Activated naive CD8-positive, alpha-beta T cell treated with anti-CD3 and anti-CD28 coated beads for 36 hours (primary cell): ENCODE results near the gene KIF3A. TPM values are rescaled to one million over a fixed set of nuclear protein-coding genes. Genes with fewer than 3 reads are reported as not detected.

Source experiments
- DNase-seq: peaks from one replicate; pipeline ENCODE4 v3.0.0; 2021
- H3K27ac Mint-ChIP-seq: one replicate; pipeline ENCODE4 v1.8.0; 2022; ENCODE audit warnings: mild to moderate bottlenecking, moderate library complexity, mixed read lengths
- H3K27me3 Mint-ChIP-seq: one replicate; pipeline ENCODE4 v1.8.0; 2022; ENCODE audit warnings: mild to moderate bottlenecking, mixed read lengths
- H3K36me3 Mint-ChIP-seq: one replicate; pipeline ENCODE4 v1.8.0; 2021; ENCODE audit warnings: mild to moderate bottlenecking, mixed read lengths
- H3K4me1 Mint-ChIP-seq: one replicate; pipeline ENCODE4 v1.8.0; 2021; ENCODE audit warnings: mixed read lengths
- H3K4me3 Mint-ChIP-seq: one replicate; pipeline ENCODE4 v1.8.0; 2022; ENCODE audit warnings: mild to moderate bottlenecking, moderate library complexity, mixed read lengths
- H3K9me3 Mint-ChIP-seq: one replicate; pipeline ENCODE4 v1.8.0; 2022; ENCODE audit warnings: mixed read lengths
- total RNA-seq, 2 experiments: library from RNA; stranded (reverse); gene quantifications; one replicate each; pipeline ENCODE4 v1.2.3, GENCODE V29; 2021

KIF3A gene
- total RNA-seq, 2 experiments from 2014 or later = 10.7 to 11.1 TPM

DNA sequence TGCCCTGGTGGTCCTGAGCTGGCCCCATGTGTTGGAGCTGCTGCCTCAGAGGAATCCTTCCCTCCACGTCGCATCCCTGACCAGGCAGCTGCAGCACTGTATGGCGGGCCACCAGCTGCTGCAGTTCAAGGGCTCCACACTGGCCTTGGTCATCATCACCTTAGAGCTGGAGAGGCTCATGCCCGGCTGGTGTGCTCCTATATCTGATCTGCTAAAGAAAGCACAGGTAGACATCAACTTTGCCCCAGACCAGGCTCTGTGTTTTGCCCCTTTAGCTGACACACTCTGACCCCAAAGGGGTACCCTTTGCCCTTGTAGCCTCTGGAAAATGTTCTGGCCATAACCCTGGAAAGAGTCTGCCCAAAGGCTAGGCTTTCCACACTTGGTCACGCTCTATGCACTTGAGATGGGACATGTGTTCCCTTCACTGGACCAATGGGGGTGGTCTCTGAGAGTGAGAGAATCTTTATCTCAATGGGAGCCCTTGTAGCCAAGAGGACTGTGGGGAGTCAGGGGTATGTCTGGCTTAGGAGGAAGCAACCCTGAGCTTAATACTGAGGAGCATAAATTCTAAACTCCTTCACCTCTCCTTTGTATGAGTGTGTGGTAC is 14.7 kb upstream of the KIF3A start:
- peaks cover 42% of the 10 kb centered on the region for H3K4me1 Mint-ChIP-seq
- H3K27ac Mint-ChIP-seq = peak overlapping the region; percentile 83
- H3K4me3 Mint-ChIP-seq = no peak overlapping the region
- H3K27me3 Mint-ChIP-seq = no peaks in the 10 kb centered on the region
- H3K9me3 Mint-ChIP-seq = no peaks in the 10 kb centered on the region
- DNase-seq = no peak
- H3K36me3 Mint-ChIP-seq = peaks cover 28% of the 10 kb centered on the region

DNA sequence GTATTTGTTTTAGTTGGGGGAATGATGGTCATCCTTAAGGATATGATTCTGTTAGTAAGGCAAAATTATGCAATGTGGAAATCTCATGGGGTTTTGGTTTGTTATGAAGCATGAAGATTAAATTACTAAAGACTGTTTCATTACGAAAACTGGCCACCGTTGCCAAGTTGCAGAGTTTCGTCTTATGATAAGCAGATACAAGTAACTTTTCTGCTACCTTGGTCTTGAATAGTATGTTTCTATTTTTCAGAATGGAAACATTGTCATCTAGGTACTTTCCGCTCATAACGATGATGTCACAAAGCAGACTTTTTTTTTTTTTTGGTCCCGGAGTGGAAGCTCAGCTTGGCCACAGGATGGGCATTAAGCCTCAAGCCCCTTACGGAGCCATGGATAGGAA is 14.1 kb upstream of the KIF3A start:
- Mint-ChIP-seq H3K27ac (peak overlapping the region; percentile 83), H3K4me1 (peaks cover 42% of the 10 kb centered on the region), H3K36me3 (peaks cover 28% of the 10 kb centered on the region), H3K4me3 (no peak overlapping the region), H3K9me3 (no peaks in the 10 kb centered on the region), H3K27me3 (no peaks in the 10 kb centered on the region)
- DNase-seq = peak; percentile 25

DNA sequence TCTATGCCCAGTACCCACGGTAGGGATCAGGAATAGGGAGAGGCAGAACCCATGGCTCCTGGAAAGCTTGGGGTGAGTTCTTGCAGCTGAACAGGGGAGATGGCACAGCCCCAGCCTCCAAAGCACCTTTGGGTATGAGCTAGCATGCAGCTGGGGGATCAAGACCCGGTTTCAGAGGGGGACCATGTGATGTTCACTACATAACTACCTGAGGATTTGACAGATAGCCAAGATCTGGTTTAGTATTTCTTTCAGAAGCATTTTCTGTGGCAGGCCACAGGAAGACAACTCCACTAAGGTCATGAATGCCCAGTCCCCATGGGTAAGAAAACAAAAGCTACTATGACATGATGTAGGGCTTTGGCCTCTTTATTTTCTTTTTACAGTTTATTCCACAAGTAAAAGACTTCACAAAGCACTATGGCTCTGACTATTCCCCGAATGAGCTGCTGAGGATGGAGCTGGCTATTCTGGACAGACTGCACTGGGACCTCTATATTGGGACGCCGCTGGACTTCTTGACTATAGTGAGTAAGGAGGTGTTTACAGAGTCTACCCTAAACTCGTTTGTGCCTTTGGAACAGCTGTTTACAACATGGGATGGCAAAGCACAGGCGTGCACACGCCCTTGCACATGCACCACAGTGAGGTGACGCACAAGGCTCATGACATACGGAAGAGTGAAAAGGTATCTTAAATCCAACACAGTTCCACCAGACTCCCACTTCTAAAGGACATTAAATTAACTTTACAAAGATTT is 13.3 kb upstream of the KIF3A start:
- peaks cover under 1% of the 10 kb centered on the region for H3K27me3 Mint-ChIP-seq
- peaks cover 45% of the 10 kb centered on the region for H3K4me1 Mint-ChIP-seq
- H3K9me3 Mint-ChIP-seq = no peaks in the 10 kb centered on the region
- peaks cover 28% of the 10 kb centered on the region for H3K36me3 Mint-ChIP-seq
- peak overlapping the region; percentile 83 for H3K27ac Mint-ChIP-seq
- H3K4me3 Mint-ChIP-seq = peak overlapping the region; percentile 33
- DNase-seq = no peak

DNA sequence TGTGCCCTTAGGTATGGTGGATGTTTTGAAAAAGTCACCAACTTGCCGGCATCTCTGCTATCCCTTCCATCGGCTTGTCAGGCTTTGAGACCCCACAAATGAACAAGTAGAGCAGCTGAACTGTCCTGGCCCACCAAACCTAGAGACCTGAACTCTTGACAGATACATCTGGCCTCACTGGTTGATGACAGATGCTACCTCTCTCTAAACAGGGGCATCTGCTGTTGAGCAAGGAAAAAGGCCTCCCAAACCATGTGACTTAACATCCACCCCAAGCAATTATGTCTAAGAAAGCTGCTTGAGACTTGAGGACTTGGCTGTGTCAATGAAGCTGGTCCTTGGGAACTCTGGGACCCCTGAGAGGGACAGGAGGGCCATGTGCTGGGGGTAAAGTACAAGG is 12.2 kb upstream of the KIF3A start:
- Mint-ChIP-seq H3K4me3 (no peak overlapping the region), H3K4me1 (peaks cover 38% of the 10 kb centered on the region), H3K27ac (no peak overlapping the region), H3K36me3 (peaks cover 25% of the 10 kb centered on the region), H3K9me3 (no peaks in the 10 kb centered on the region), H3K27me3 (peaks cover 9% of the 10 kb centered on the region)
- DNase-seq = no peak

DNA sequence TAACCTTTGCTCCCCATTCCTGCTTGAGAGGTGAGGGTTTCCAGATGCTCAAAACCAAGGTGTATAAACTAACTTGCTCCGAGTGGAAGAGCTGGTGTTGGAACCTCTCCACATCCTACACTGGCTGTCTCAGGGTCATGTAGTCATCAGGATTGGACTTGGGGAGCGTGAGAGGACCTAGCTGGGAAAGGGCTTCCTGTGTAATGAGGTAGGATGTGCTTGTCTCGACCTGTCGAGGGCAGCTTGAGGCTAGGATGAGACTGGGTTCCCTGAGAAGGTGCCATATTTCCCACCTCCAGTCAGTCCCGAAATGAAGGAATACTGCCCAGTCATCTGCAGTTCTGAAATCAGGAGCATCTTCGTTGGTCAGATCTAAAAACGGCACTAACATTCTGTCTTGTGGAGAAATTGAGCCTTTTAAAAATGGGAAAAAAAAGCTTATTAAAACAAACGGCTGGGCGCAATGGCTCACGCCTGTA is 11.2 kb upstream of the KIF3A start:
- H3K27ac Mint-ChIP-seq = peak overlapping the region; percentile 49
- no peak for DNase-seq
- H3K4me1 Mint-ChIP-seq = peaks cover 35% of the 10 kb centered on the region
- H3K4me3 Mint-ChIP-seq = peak overlapping the region; percentile 11
- H3K9me3 Mint-ChIP-seq = no peaks in the 10 kb centered on the region
- H3K36me3 Mint-ChIP-seq = peaks cover 25% of the 10 kb centered on the region
- H3K27me3 Mint-ChIP-seq = peaks cover 9% of the 10 kb centered on the region

DNA sequence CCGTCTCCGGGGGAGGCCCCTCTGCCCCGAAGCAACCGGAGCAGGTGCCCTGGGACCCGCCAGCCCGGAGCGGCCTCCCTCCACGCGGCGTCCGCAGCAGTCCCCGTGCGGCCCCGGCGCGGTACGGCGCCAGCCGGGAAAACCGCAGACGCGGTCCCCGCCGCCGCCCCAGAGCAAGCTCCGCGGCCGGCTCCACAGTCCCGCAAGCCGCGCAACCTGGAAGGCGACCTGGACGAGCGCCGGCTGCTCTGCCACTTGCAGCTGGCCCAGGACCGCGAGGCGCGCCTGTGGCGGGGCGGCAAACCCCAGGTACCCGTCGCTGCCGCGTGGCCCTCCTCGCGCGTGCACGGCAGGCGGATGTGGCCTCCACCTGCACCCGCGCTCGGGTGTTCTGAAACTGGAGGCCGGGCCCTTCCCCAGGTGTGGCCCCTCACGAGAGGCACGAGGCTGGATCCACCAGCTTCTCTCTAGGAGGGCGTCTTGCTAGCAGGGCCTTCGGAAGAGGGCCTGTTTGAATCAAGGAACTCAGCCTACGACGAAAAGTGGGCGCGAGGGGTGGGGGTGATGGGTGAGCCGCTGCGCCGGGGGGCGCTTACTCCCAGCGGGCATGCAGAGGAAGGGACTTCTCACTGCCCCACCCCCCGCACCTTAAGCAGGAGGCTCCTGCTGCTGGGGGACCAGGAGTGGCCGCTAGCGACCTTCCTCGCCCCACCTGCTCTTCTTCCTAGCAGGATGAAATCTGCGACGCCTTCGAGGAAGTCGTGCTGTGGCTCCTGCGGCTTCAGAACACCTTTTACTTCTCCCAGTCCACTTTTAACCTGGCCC is 10.5 kb upstream of the KIF3A start:
- no peaks in the 10 kb centered on the region for H3K9me3 Mint-ChIP-seq
- H3K27me3 Mint-ChIP-seq = peaks cover 13% of the 10 kb centered on the region

DNA sequence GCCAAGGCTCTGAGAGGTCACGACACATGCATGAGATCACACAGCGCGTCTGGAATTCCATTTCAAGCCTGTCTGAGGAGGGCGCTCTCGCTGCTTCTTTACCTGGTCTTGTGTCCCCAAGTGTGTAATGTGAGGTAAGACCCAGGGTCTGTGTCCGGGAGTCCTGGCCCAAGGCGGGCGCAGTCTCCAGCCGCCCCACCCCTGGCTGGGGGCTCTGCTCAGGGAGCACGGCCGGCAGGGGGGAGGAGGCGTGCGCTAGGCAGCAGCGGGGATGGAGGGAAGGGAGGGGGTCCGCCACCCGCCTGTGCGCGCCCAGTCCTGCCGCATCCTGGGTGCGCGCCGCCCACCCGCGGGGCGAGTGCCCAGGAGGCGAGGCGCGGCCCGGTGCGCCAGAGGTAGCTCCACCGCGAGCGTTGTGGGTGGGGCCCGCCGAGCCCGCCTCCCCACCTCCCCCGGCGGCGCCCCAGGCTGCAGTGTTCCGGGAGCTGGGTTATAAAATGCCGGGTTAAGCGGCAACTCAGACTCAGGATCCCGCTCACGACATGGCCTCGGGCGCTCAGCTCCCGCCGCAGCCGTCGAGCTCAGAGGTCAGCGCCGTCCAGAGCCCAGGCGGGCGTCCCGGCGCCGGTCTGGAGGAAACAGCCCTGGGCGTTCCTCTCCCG is 9.7 kb upstream of the KIF3A start, which contains the start of gene CCNI2:
CCNI2 (plus strand) TSS at position 473 of the 662 bp plus-strand sequence; CDS start at position 543, 70 bp downstream.
- peak within 1 kb of the TSS; percentile 72 for H3K4me3 Mint-ChIP-seq
- DNase-seq = peak; percentile 75
- H3K36me3 Mint-ChIP-seq = peaks cover 17% of the 10 kb centered on the region
- H3K27ac Mint-ChIP-seq = peak within 1 kb of the TSS; percentile 62
- no peaks in the 10 kb centered on the region for H3K9me3 Mint-ChIP-seq
- peaks cover 14% of the 10 kb centered on the region for H3K27me3 Mint-ChIP-seq
- H3K4me1 Mint-ChIP-seq = peaks cover 31% of the 10 kb centered on the region

More for the DNA sequence above, 10.5 kb upstream of the KIF3A start:
- Mint-ChIP-seq H3K4me1 (peaks cover 31% of the 10 kb centered on the region), H3K27ac (peak overlapping the region; percentile 49), H3K4me3 (peak overlapping the region; percentile 34), H3K36me3 (peaks cover 24% of the 10 kb centered on the region)
- peak; percentile 63 for DNase-seq

DNA sequence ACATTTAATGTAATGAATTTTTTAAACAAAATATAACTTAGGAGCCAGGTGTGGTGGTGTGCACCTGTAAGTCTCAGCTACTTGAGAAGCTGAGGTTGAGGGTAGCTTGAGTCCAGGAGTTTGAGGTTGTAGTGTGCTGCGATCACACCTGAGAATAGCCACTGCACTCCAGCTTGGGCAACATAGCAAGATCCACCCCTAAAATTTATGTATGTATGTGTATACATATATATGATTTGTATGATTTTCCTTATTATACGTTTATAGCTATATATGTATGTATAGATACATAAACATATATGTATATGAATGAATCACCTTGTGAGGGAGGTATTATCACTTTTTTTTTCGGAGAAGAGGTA is 9.2 kb upstream of the KIF3A start:
- peaks cover 14% of the 10 kb centered on the region for H3K27me3 Mint-ChIP-seq
- peaks cover 27% of the 10 kb centered on the region for H3K4me1 Mint-ChIP-seq
- peaks cover 11% of the 10 kb centered on the region for H3K36me3 Mint-ChIP-seq
- no peaks in the 10 kb centered on the region for H3K9me3 Mint-ChIP-seq
- DNase-seq = no peak
- H3K4me3 Mint-ChIP-seq = peak overlapping the region; percentile 72
- H3K27ac Mint-ChIP-seq = peak overlapping the region; percentile 62

DNA sequence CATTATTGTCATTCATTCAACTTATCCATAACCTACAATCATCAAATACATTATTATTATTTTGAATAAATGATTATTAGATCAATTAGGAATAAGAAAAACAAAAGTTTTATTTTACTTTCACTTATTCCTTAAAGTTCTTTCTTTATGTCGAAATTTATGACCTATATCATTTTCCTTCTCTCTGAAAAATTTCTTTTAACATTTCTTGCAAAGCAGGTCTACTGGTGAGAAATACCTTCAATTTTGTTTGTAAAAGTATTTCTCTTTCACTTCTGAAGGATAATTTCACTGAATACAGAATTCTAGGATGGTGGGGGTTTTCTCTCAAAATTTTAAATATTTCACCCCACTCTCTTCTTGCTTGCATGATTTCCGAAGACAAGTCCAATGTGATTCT is 7.3 kb upstream of the KIF3A start:
- peaks cover 8% of the 10 kb centered on the region for H3K4me1 Mint-ChIP-seq
- no peaks in the 10 kb centered on the region for H3K9me3 Mint-ChIP-seq
- H3K27me3 Mint-ChIP-seq = peaks cover 15% of the 10 kb centered on the region
- peaks cover 3% of the 10 kb centered on the region for H3K36me3 Mint-ChIP-seq
- no peak overlapping the region for H3K4me3 Mint-ChIP-seq
- DNase-seq = no peak
- no peak overlapping the region for H3K27ac Mint-ChIP-seq

DNA sequence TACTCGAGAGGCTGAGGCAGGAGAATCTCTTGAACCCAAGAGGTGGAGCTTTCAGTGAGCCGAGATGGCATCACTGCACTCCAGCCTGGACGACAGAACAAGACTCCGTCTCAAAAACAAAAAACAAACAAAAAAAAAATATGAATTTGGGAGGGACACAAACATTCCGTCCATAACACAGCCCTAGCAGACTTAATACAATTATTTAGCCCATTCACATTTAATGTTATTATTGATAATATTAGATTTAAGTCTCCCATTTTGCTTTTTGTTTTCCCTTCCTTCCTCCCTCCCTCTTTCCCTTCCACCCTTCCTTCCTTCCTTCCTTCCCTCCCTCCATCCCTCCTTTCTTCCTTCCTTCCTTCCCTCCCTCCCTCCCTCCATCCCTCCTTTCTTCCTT is 5.3 kb upstream of the KIF3A start:
- Mint-ChIP-seq H3K9me3 (no peaks in the 10 kb centered on the region), H3K27me3 (peaks cover 17% of the 10 kb centered on the region), H3K36me3 (no peaks in the 10 kb centered on the region), H3K4me3 (no peak overlapping the region), H3K4me1 (peaks cover 12% of the 10 kb centered on the region), H3K27ac (no peak overlapping the region)
- no peak for DNase-seq

DNA sequence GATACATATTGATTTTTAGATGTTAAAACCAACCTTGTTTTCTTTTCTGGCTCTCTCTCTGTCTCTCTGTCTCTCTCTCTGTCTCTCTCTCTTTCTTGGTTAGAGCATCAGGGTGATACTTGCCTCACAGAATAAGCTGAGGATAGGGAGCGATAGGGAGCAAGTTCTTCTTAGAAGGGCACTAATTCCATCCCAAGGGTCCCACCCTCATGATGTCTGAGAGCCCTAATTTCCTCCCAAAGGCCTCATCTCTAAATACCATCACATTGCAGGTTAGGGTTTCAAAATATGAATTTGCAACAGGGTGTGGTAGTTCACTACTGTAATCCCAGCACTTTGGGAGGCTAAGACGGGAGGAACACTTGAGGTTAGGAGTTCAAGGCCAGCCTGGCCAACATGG is 4.8 kb upstream of the KIF3A start:
- Mint-ChIP-seq H3K27ac (no peak overlapping the region), H3K4me1 (peaks cover 14% of the 10 kb centered on the region), H3K27me3 (peaks cover 17% of the 10 kb centered on the region), H3K36me3 (no peaks in the 10 kb centered on the region), H3K4me3 (no peak overlapping the region), H3K9me3 (no peaks in the 10 kb centered on the region)
- DNase-seq = no peak

DNA sequence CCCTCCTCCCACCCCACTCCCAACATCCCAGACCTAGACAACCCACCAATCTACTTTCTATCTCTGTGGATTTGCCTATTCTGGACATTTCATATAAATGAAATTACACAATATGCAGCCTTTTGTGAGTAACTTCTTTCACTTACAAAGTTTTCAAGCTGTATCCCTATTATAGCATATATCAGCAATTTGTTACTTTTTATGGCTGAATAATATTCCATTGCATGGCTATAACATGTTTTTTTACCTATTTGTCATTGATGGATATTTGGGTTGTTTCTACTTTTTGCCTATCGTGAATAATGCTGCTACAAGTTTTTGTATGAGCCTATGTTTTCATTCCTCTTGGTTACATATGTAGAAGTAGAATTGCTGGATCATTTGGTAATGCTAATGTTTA is 1.9 kb upstream of the KIF3A start:
- no peak overlapping the region for H3K27ac Mint-ChIP-seq
- H3K36me3 Mint-ChIP-seq = no peaks in the 10 kb centered on the region
- no peak overlapping the region for H3K4me3 Mint-ChIP-seq
- no peaks in the 10 kb centered on the region for H3K9me3 Mint-ChIP-seq
- peaks cover 9% of the 10 kb centered on the region for H3K27me3 Mint-ChIP-seq
- no peak for DNase-seq
- peaks cover 29% of the 10 kb centered on the region for H3K4me1 Mint-ChIP-seq

DNA sequence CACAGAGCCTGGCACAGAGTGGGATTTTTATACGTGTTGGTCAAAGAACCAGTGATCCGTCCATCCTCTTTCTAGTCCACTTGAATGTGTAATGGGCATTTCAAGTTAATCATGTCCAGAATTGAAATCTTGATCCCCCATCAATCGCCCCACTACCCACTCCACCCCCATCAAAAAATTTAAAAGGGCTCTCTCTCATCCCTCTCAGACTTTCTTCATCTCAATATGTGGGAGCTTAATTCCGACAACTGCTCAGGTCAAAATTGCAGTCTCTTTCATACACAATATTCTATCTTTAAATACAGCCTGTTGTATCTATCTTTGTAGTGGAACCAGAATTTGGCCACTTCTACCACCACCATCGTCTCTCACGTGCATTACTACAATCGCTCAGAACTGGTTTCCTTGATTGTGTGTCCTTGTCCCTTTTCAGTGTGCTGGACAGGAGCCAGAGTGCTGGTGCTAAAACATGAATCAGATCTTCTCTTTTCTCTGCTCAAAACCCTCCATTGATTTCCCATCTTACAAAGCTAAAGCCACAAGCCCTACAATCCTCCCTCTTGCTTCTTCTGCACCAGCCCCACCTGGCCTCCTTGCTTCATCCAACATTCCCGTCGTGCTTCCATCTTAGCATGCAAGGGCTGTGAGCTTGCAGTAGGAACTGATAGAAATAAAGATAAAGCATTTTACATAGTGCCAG is 786 bp upstream of the KIF3A start:
- Mint-ChIP-seq H3K4me1 (peaks cover 29% of the 10 kb centered on the region), H3K9me3 (no peaks in the 10 kb centered on the region), H3K27me3 (peaks cover 7% of the 10 kb centered on the region), H3K4me3 (peak overlapping the region; percentile 85), H3K36me3 (no peaks in the 10 kb centered on the region), H3K27ac (peak overlapping the region; percentile 73)
- no peak for DNase-seq

DNA sequence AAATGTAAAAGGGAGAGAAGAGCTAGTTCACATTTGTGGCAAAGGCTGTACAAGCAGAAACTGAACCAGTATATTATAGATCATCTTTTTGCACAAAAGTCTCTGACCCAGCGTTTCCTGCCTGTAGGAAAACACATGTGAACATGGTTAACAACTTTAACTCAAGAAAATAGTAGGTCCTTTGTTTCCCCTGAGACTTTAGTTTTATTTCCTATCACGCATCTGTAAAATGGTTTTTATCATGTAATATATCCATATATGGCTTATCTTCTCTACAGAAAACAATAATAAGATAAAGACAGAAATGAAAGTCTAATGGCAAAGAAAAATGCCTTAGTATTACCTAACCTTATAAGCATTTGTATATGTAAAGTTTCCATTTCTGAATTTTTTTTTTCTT is 2.7 kb downstream of the KIF3A start:
- H3K36me3 Mint-ChIP-seq = peaks cover 2% of the 10 kb centered on the region
- no peaks in the 10 kb centered on the region for H3K9me3 Mint-ChIP-seq
- no peak overlapping the region for H3K27ac Mint-ChIP-seq
- peaks cover 29% of the 10 kb centered on the region for H3K4me1 Mint-ChIP-seq
- DNase-seq = no peak
- no peak overlapping the region for H3K4me3 Mint-ChIP-seq
- H3K27me3 Mint-ChIP-seq = peaks cover 3% of the 10 kb centered on the region
